ENCODE results near the gene HMGN5. TPM values are rescaled to one million over a fixed set of nuclear protein-coding genes. Genes with fewer than 3 reads are reported as not detected.

Gene HMGN5
- total and polyA plus RNA-seq, 2 of the 4 experiments (the other 2 are of a cell fraction), result 0.72 to 3.4 TPM

- dilution Hi-C loops (cut with HindIII; ENCODE audit: low sequenced_read_pairs, unreplicated experiment) (no loop called here), intact Hi-C loops (cut with micrococcal nuclease) (no loop called here), in situ Hi-C loops (cut with MboI; ENCODE audit: low sequenced_read_pairs) (no loop called here)
- no peak overlapping the region for H2BK120ac ChIP-seq (ENCODE audit: low read depth, low read length)
- H3K4me2 ChIP-seq (ENCODE audit: low read depth, low read length), result no peak overlapping the region
- H2AK5ac ChIP-seq (ENCODE audit: low read depth, low read length), result no peak overlapping the region
- H3K14ac ChIP-seq (replicated peaks; ENCODE audit: low read depth, low read length), result no peak overlapping the region
- no peak overlapping the region for H3K18ac ChIP-seq (ENCODE audit: low read depth, low read length)
- H3K4ac ChIP-seq (ENCODE audit: low read depth, low read length), result no peak overlapping the region
- H4K91ac ChIP-seq (ENCODE audit: insufficient read depth, low read depth, low read length), result no peak overlapping the region
- H3K56ac ChIP-seq (ENCODE audit: extremely low read depth, insufficient read depth, low read length), result no peak overlapping the region
- no peak for ATAC-seq (ENCODE audit: low read depth)
- no peak overlapping the region for H3K4me3 ChIP-seq (ENCODE audit: insufficient read depth, low read depth, low read length)
- no peaks in the 10 kb centered on the region; a peak in 1 of 4 replicates for H3K79me1 ChIP-seq (ENCODE audit: low read depth in 1 of 2, low read length in 2 of 2)
- H3K23ac ChIP-seq (ENCODE audit: low read depth, low read length), result no peak overlapping the region
- H3K27me3 ChIP-seq (ENCODE audit: control insufficient read depth, insufficient read depth, low read length), result no peaks in the 10 kb centered on the region
- H2BK5ac ChIP-seq (ENCODE audit: low read depth, low read length, poor library complexity, severe bottlenecking), result no peak overlapping the region
- H4K5ac ChIP-seq (ENCODE audit: low read depth, low read length), result no peak overlapping the region
- WGBS, 2 experiments (ENCODE audit: extremely low coverage in 2 of 2, insufficient read length in 1 of 2), result no CpG with 5 or more reads among the region's 1 CpG
- ChIA-PET POLR2A (ENCODE audit: unreplicated experiment) (no interaction called here), CTCF (no interaction called here)
- no peak overlapping the region for H2BK15ac ChIP-seq (ENCODE audit: low read depth, low read length)
- H3K27ac ChIP-seq (ENCODE audit: insufficient read depth, low read length), result no peak overlapping the region
- no peaks in the 10 kb centered on the region for H3K9me1 ChIP-seq (ENCODE audit: insufficient read depth, low read length)
- DNase-seq, result no peak
- no peak overlapping the region for H2AK9ac ChIP-seq (replicated peaks; ENCODE audit: low read depth, low read length, poor library complexity)
- TF ChIP-seq BHLHE40 (IDR thresholded peaks at IDR 0.05; ENCODE audit: low read depth, low read length) (no peak), MAFK (IDR thresholded peaks at IDR 0.05; ENCODE audit: low read depth, low read length) (no peak), RAD21 (IDR thresholded peaks at IDR 0.05; ENCODE audit: low read length) (no peak), RFX5 (IDR thresholded peaks at IDR 0.05; ENCODE audit: low read depth, low read length) (no peak), MAZ (IDR thresholded peaks at IDR 0.05; ENCODE audit: borderline replicate concordance, low read depth, low read length) (no peak), POLR2A (IDR thresholded peaks at IDR 0.05; ENCODE audit: low read depth, low read length) (no peak), CHD1 (IDR thresholded peaks at IDR 0.05; ENCODE audit: low read depth, low read length) (no peak), RCOR1 (IDR thresholded peaks at IDR 0.05; ENCODE audit: insufficient replicate concordance, low read length) (no peak), MXI1 (IDR thresholded peaks at IDR 0.05; ENCODE audit: borderline replicate concordance, low read depth, low read length) (no peak), CEBPB (IDR thresholded peaks at IDR 0.05; ENCODE audit: low read depth, low read length) (no peak), FOS (IDR thresholded peaks at IDR 0.05; ENCODE audit: low read depth, low read length) (no peak)
- TF ChIP-seq, protein P1, sequence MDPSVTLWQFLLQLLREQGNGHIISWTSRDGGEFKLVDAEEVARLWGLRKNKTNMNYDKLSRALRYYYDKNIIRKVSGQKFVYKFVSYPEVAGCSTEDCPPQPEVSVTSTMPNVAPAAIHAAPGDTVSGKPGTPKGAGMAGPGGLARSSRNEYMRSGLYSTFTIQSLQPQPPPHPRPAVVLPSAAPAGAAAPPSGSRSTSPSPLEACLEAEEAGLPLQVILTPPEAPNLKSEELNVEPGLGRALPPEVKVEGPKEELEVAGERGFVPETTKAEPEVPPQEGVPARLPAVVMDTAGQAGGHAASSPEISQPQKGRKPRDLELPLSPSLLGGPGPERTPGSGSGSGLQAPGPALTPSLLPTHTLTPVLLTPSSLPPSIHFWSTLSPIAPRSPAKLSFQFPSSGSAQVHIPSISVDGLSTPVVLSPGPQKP (IDR thresholded peaks at IDR 0.05; ENCODE audit: borderline replicate concordance, low read depth, low read length), result no peak
- TF ChIP-seq, protein P2, sequence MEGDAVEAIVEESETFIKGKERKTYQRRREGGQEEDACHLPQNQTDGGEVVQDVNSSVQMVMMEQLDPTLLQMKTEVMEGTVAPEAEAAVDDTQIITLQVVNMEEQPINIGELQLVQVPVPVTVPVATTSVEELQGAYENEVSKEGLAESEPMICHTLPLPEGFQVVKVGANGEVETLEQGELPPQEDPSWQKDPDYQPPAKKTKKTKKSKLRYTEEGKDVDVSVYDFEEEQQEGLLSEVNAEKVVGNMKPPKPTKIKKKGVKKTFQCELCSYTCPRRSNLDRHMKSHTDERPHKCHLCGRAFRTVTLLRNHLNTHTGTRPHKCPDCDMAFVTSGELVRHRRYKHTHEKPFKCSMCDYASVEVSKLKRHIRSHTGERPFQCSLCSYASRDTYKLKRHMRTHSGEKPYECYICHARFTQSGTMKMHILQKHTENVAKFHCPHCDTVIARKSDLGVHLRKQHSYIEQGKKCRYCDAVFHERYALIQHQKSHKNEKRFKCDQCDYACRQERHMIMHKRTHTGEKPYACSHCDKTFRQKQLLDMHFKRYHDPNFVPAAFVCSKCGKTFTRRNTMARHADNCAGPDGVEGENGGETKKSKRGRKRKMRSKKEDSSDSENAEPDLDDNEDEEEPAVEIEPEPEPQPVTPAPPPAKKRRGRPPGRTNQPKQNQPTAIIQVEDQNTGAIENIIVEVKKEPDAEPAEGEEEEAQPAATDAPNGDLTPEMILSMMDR (conservative IDR thresholded peaks at IDR 0.05; ENCODE audit: low read depth, low read length), result no peak
- TF ChIP-seq, protein P3, sequence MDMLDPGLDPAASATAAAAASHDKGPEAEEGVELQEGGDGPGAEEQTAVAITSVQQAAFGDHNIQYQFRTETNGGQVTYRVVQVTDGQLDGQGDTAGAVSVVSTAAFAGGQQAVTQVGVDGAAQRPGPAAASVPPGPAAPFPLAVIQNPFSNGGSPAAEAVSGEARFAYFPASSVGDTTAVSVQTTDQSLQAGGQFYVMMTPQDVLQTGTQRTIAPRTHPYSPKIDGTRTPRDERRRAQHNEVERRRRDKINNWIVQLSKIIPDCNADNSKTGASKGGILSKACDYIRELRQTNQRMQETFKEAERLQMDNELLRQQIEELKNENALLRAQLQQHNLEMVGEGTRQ (IDR thresholded peaks at IDR 0.05; ENCODE audit: low read depth, low read length), result no peak
- H2AFZ ChIP-seq (replicated peaks; ENCODE audit: low read length, poor library complexity), result no peak overlapping the region
- H4K20me1 ChIP-seq (ENCODE audit: insufficient read depth, low read length), result no peaks in the 10 kb centered on the region
- no peak overlapping the region for H4K8ac ChIP-seq (ENCODE audit: low read depth in 2 of 2, low read length in 2 of 2)
- H3K9ac ChIP-seq (ENCODE audit: low read depth, low read length), result no peak overlapping the region
- BruUV-seq (replicated peaks), result no TSS peak
- 0 out of 2 replicates have a peak, but pooled peaks cover 1% of the 10 kb centered on the region for H3K36me3 ChIP-seq (ENCODE audit: control insufficient read depth, insufficient read depth, low read length)
- H3K9me3 ChIP-seq (ENCODE audit: control insufficient read depth, insufficient read depth, low read length), result no peaks in the 10 kb centered on the region
- H3K4me1 ChIP-seq (ENCODE audit: control insufficient read depth, insufficient read depth, low read length), result no peaks in the 10 kb centered on the region
- no peak overlapping the region for H2BK20ac ChIP-seq (ENCODE audit: low read depth, low read length)
Measured at GRCh38 chrX:81215685-81216084, 14.0 kb upstream of the HMGN5 start.
